IMR-90 (cell line): ENCODE results near the gene MAGEB2.

Source experiments
- BHLHE40 ChIP-seq: fragments of 150-350 bp; IDR thresholded peaks from 2 replicates; pipeline ENCODE4 v1.6.1; 2016; ENCODE audit warnings: mild to moderate bottlenecking, low read depth, low read length
- CEBPB ChIP-seq: IDR thresholded peaks from 2 replicates; pipeline ENCODE4 v1.6.1; 2012; ENCODE audit warnings: low read depth, low read length, improper control_type of control experiment
- CHD1 ChIP-seq: IDR thresholded peaks from 2 replicates; pipeline ENCODE4 v1.6.1; 2012; ENCODE audit warnings: low read depth, low read length, improper control_type of control experiment
- FOS ChIP-seq: fragments of 150-350 bp; IDR thresholded peaks from 2 replicates; pipeline ENCODE4 v1.6.1; 2016; ENCODE audit warnings: low read depth, low read length
- MAFK ChIP-seq: IDR thresholded peaks from 2 replicates; pipeline ENCODE4 v1.6.1; 2012; ENCODE audit warnings: low read depth, low read length, improper control_type of control experiment
- MAZ ChIP-seq: IDR thresholded peaks from 2 replicates; pipeline ENCODE4 v1.6.1; 2012; ENCODE audit warnings: low read depth, mild to moderate bottlenecking, low read length, improper control_type of control experiment, moderate library complexity, borderline replicate concordance
- MXI1 ChIP-seq: IDR thresholded peaks from 2 replicates; pipeline ENCODE4 v1.6.1; 2012; ENCODE audit warnings: low read depth, mild to moderate bottlenecking, low read length, moderate library complexity, borderline replicate concordance
- POLR2A ChIP-seq: IDR thresholded peaks from 2 replicates; pipeline ENCODE4 v1.6.1; 2012; ENCODE audit warnings: mild to moderate bottlenecking, low read depth, low read length
- USF2 ChIP-seq: fragments of 150-350 bp; IDR thresholded peaks from 2 replicates; pipeline ENCODE4 v1.6.1; 2017; ENCODE audit warnings: mild to moderate bottlenecking, antibody characterized with exemption, low read length, low read depth
- TF ChIP-seq, protein P1 (sequence below): conservative IDR thresholded peaks from 2 replicates; pipeline ENCODE4 v1.5.1; 2012; ENCODE audit warnings: mild to moderate bottlenecking, low read depth, low read length, improper control_type of control experiment

GRCh38 chrX:30230395-30230794, 15.0 kb downstream of the MAGEB2 start, which contains the start of gene MAGEB3:
- TF ChIP-seq MXI1 (no peak), BHLHE40 (no peak), CEBPB (no peak), USF2 (no peak), POLR2A (no peak), MAZ (no peak), MAFK (no peak), FOS (no peak), CHD1 (no peak)
- TF ChIP-seq, protein P1, sequence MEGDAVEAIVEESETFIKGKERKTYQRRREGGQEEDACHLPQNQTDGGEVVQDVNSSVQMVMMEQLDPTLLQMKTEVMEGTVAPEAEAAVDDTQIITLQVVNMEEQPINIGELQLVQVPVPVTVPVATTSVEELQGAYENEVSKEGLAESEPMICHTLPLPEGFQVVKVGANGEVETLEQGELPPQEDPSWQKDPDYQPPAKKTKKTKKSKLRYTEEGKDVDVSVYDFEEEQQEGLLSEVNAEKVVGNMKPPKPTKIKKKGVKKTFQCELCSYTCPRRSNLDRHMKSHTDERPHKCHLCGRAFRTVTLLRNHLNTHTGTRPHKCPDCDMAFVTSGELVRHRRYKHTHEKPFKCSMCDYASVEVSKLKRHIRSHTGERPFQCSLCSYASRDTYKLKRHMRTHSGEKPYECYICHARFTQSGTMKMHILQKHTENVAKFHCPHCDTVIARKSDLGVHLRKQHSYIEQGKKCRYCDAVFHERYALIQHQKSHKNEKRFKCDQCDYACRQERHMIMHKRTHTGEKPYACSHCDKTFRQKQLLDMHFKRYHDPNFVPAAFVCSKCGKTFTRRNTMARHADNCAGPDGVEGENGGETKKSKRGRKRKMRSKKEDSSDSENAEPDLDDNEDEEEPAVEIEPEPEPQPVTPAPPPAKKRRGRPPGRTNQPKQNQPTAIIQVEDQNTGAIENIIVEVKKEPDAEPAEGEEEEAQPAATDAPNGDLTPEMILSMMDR: no peak
